ENCODE measurements around the gene LRRC4C. TPM values are rescaled to one million over a fixed set of nuclear protein-coding genes. Genes with fewer than 3 reads are reported as not detected.

Gene LRRC4C
- total and polyA plus RNA-seq, 2 experiments from 2014 or later, result 0.35 to 1.1 TPM

- TF ChIP-seq JUNB (IDR thresholded peaks at IDR 0.05; ENCODE audit: unreplicated experiment) (no peak), EZH2 (IDR thresholded peaks at IDR 0.05; ENCODE audit: low read depth, unreplicated experiment) (no peak), ZNF114 (CRISPR knock-in tag; IDR thresholded peaks at IDR 0.05) (no peak), NANOG (IDR thresholded peaks at IDR 0.05; ENCODE audit: borderline replicate concordance) (no peak), REST (IDR thresholded peaks at IDR 0.05; ENCODE audit: unreplicated experiment) (no peak), EZH2phosphoT487 (IDR thresholded peaks at IDR 0.05; ENCODE audit: unreplicated experiment) (no peak), ZNF331 (CRISPR knock-in tag; IDR thresholded peaks at IDR 0.05; ENCODE audit: low read depth) (no peak), POLR2AphosphoS5 (IDR thresholded peaks at IDR 0.05; ENCODE audit: low read depth) (no peak)
These were observed 1074.5 kb downstream of the LRRC4C start (continued) for GRCh38 chr11:40384991-40385390.

GRCh38 chr11:40381481-40381880 lies 1078.0 kb downstream of the LRRC4C start:
- no peak for ATAC-seq
- Histone ChIP-seq H2AFZ (no peak overlapping the region), H3F3A (replicated peaks; ENCODE audit: low read depth) (no peaks in the 10 kb centered on the region), H3K36me3 (ENCODE audit: insufficient read depth) (no peaks in the 10 kb centered on the region), H3K4me1 (ENCODE audit: insufficient read depth) (no peaks in the 10 kb centered on the region), H4K20me1 (replicated peaks; ENCODE audit: insufficient read depth) (no peaks in the 10 kb centered on the region), H3K4me2 (no peak overlapping the region), H3K27me3 (ENCODE audit: insufficient read depth) (no peaks in the 10 kb centered on the region), H3K79me2 (replicated peaks; ENCODE audit: insufficient read depth) (no peaks in the 10 kb centered on the region), H3K27ac (ENCODE audit: low read depth) (no peak overlapping the region), H3K4me3 (no peak overlapping the region), H3K9me2 (ENCODE audit: insufficient read depth) (no peaks in the 10 kb centered on the region)
- DNase-seq (ENCODE audit: low spot score), result no peak
- H3K9me3 Mint-ChIP-seq, result no peaks in the 10 kb centered on the region
- H3K4me3 Mint-ChIP-seq, result no peak overlapping the region
- H3K27me3 Mint-ChIP-seq (ENCODE audit: insufficient read depth, low read depth, poor library complexity), result no peaks in the 10 kb centered on the region
- no peak overlapping the region for H3K27ac Mint-ChIP-seq
- H3K4me1 Mint-ChIP-seq, result no peaks in the 10 kb centered on the region
- no peaks in the 10 kb centered on the region for H3K36me3 Mint-ChIP-seq (ENCODE audit: low read depth)
- TF ChIP-seq NANOG (IDR thresholded peaks at IDR 0.05; ENCODE audit: borderline replicate concordance) (no peak), POLR2AphosphoS5 (IDR thresholded peaks at IDR 0.05; ENCODE audit: low read depth) (no peak), EZH2phosphoT487 (IDR thresholded peaks at IDR 0.05; ENCODE audit: unreplicated experiment) (no peak), CREB1 (CRISPR knock-in tag; IDR thresholded peaks at IDR 0.05; ENCODE audit: low read depth) (no peak), CTCF (conservative IDR thresholded peaks at IDR 0.05; ENCODE audit: low read depth in 2 of 2) (no peak), ZNF114 (CRISPR knock-in tag; IDR thresholded peaks at IDR 0.05) (no peak), STAT1 (IDR thresholded peaks at IDR 0.05; ENCODE audit: unreplicated experiment) (no peak), ETS1 (IDR thresholded peaks at IDR 0.05) (no peak), JUNB (IDR thresholded peaks at IDR 0.05; ENCODE audit: unreplicated experiment) (no peak), EZH2 (IDR thresholded peaks at IDR 0.05; ENCODE audit: low read depth, unreplicated experiment) (no peak), ZNF462 (CRISPR knock-in tag; IDR thresholded peaks at IDR 0.05) (no peak), ZNF331 (CRISPR knock-in tag; IDR thresholded peaks at IDR 0.05; ENCODE audit: low read depth) (no peak)

Measured in GM23338 (cell line).